ENCODE measurements around the gene RHBDL1.

GRCh38 chr16:722835-723633, 47.6 kb downstream of the RHBDL1 start:
- TF ChIP-seq CTCF (IDR thresholded peaks at IDR 0.05; ENCODE audit: low read depth, low read length, poor library complexity, severe bottlenecking) (no peak), EZH2phosphoT487 (IDR thresholded peaks at IDR 0.05; ENCODE audit: borderline replicate concordance, low read length) (no peak)
